Cerebellar nuclear complex (tissue), 1 donor: ENCODE results near the gene EPS15.

Source experiments
- DNase-seq, 2 experiments: peaks; one replicate each; lab custom pipeline; 2025; lab: John Stamatoyannopoulos, UW

EPS15 gene

GRCh38 chr1:51316113-51316845 lies 202.8 kb downstream of the EPS15 start:
- DNase-seq = no peak

- no peak for DNase-seq
Observed at GRCh38 chr1:51314974-51315373, 204.1 kb downstream of the EPS15 start.

- DNase-seq = no peak
Observed at GRCh38 chr1:51313961-51314777, 204.9 kb downstream of the EPS15 start.

GRCh38 chr1:51313268-51313852 lies 205.7 kb downstream of the EPS15 start:
- DNase-seq = no peak

GRCh38 chr1:51312718-51313117 lies 206.3 kb downstream of the EPS15 start:
- DNase-seq = no peak

GRCh38 chr1:51311826-51312225 lies 207.2 kb downstream of the EPS15 start:
- no peak for DNase-seq

- DNase-seq = no peak
Observed at GRCh38 chr1:51310871-51311613, 208.0 kb downstream of the EPS15 start.

- DNase-seq = no peak
Observed at GRCh38 chr1:51309291-51309690, 209.8 kb downstream of the EPS15 start.

- no peak for DNase-seq
Observed at GRCh38 chr1:51308636-51309035, 210.4 kb downstream of the EPS15 start.

- no peak for DNase-seq
Observed at GRCh38 chr1:51306950-51307349, 212.1 kb downstream of the EPS15 start.

- no peak for DNase-seq
Observed at GRCh38 chr1:51305371-51305823, 213.7 kb downstream of the EPS15 start.

- DNase-seq = no peak
Observed at GRCh38 chr1:51304360-51304759, 214.7 kb downstream of the EPS15 start.
